Esophagus mucosa (tissue), 1 donor: Measurements from ENCODE around the gene COL16A1. TPM values are rescaled to one million over a fixed set of nuclear protein-coding genes. Genes with fewer than 3 reads are reported as not detected.

ENCODE experiments used
- ATAC-seq: fragments of 200-7000 bp; cut with Tn5 transposase; one replicate; pipeline ENCODE4 v1.9.1; 2020
- total RNA-seq: library from RNA; stranded (reverse); gene quantifications from one replicate; pipeline ENCODE4 v1.2.4, GENCODE V29; 2023
- donor health status: DM: yes; HTN: yes; CAD: no.

The COL16A1 gene
- total RNA-seq, 1 donor from 2014 or later, result 11.8 TPM

DNA sequence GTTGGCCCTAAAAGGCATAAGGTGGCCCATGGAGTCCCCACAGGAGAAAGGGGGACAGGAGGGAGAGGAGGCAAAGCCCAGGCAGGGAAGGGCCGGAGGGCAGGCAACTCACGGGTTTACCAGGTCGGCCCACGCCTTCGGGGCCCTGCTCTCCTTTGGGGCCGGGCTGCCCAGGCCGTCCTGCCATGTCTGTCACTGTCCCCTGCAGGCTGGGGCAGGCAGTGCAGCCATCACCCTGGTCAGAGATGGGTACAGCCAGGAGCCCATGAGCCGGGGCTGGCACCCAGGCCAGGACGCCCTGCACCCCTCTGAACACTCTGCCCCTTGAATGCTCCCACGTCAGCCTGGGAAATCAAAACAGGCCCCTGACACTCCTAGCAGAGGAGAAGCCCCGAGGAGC, 19.8 kb downstream of the COL16A1 start:
- peak; percentile 41 for ATAC-seq

DNA sequence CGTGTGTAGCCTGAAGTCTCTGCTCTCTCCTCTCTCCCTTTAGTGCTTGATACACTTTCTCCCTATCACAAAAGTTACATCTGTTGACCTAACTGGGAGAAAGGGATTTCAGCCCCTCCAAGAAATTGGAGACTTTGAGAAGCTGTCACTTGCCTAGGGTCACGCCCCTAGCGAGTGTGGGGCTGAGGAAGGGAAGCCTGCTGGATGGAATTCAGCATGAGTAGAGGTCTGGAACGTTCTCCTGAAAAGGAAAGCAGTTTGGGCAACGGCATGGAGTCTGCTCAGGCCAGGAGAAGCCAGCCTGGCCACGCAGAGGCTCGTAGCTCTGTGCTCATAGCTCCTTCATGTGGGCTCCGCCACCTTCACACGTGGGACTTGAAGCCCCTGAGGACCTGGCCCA, 22.4 kb downstream of the COL16A1 start:
- no peak for ATAC-seq

DNA sequence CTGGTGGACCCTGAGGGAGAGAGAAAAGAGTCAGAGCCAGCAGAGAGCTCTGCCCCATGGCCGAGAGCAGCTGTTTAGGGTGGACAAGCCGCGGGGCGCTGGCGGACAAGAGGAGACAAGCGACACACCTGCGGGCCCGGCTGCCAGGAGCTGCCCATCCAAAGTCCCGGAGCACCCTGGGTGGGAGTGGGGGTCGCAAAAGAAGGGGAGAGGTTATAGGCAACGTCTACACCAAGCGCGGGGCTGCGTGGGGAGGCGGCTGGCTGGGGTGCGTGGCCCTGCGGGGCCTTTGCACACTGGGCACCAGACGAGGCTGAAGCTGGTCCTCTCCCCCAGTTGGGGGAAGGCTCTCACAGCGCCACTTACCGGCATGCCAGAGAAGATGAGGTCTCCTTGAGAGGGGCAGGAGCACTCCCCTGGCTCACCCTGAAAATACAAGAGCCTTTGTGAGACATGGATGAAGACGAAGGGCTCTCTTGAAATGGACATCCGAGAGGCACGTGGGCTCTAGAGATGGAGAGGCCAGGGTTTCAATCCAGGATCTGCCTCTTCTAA, 24.1 kb downstream of the COL16A1 start:
- ATAC-seq, result no peak

DNA sequence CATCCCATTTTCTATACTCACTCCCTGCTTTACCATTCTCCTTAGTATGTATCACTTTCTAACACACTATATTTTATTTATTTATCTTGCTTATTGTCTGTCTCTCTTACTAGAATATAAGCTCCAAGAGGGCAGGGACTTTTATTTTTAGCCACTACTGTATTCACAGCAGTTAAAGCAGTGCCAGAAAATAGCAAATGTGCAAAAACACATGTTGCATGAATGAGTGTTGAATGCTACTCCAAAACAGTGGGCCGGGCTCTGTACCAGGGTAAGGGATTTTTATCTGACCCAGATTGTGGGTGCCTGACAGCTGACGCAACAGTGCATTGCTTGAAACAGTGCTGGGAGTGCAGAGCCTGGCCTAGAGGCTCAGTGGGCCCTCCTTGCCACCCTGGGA, 24.7 kb downstream of the COL16A1 start:
- ATAC-seq, result no peak

DNA sequence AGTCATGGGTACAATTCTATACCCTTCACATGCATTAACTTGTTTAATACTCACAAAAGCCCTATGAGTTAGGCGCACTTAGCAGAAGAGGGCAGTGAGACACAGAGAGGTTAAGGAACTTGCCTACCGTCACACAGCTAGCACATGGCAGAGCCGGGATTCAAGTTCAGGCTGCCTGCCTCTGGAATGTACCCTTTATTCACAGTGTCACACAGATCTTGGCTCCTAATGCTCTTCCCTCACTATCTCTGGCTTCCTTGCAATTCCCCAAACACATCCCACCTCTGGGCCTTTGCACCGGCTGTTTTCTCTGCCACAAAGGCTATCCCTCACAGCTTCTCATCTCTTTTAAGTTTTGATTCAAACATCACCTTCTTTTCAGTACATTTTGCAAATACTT, 25.1 kb downstream of the COL16A1 start:
- ATAC-seq, result no peak

DNA sequence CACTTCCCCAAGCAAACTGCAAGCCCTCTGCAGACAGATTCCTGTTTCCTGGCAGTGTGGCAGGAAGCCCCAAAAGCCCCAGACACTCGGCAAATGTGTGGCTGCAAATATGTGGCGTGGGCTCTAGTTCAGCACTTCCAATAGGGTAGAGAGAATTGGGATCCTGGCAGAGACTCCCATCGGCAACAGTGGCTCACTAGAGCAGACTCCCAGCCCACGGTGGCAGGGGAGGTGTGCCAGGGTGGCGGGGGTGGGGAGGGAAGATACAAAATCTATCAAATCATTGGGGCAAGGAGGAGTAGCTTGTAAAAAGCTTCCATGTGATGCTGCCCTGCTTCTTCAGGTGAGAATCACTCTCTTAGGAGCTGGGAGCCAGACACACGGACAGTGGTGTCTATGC, 25.9 kb downstream of the COL16A1 start:
- ATAC-seq, result no peak

DNA sequence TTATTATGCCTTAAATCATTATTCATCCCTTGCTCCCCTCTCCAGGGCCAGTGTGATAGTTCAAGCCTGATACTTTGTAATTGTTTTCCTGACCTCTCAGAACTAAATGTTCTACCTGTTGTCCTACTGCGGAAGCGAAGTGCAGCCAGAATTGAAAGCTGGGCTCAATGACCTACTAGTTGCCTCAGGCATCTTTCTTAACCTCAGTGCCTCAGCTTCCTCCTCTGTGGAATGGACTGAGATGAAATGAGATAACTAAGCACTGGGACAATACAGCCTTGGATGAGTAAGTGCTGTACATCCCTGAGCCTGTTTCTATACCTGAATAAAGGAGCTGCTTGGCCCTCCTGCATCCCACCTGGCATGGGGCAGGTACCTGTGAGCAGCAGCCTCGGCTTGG, 26.4 kb downstream of the COL16A1 start:
- ATAC-seq, result no peak

DNA sequence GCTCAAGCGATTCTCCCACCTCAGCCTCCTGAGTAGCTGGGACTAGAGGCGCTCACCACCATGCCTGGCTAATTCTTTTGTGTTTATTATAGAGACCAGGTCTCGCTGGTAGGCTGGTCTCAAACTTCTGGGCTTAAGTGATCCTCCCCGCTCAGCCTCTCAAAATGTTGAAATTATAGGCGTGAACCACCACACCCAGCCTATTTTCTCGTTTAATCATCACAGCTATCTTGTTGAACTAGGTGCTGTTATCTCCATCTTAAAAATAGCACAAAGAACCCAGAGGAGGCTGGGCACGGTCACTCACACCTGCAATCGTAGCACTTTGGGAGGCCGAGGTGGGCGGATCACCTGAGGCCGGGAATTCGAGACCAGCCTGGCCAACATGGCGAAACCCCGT, 28.1 kb downstream of the COL16A1 start:
- ATAC-seq, result no peak

DNA sequence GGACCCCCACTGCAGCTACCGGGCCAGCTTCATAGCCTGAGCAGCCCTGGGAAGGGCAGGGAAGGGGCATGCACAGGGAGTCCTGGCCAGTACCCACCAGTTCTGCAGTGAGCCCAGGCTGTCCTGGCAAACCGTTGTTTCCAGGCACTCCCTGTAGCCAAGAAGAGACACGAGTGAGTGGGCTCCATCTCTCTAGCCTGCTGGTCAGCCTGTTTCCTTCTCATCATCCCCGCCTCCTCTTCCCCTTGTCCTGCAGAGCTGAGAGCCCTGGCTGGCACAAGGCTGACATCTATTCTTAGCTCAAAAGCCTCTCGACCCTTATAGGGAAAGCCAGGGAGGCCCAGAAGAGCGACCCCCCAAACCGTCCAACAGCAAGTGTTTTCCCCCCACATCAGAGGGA, 28.7 kb downstream of the COL16A1 start:
- no peak for ATAC-seq

DNA sequence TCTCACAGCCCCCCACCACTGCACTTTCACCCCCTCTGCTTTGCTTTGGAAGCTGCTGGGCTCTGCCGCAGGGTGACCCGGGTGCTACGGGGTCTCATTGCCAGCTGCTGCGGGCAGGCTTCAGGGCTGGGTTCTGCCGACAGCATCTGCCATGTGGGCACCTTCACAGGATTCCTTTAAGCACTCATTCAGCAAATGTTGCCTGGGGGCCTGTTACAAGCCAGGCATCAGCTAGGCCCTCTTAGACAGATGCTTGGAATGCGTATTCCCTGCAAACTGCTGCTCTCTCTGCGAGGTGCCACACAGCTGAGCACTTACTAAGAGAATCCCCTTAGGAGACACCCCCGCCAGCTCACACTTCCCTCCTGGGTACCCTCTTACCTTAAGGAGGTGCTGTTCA, 29.2 kb downstream of the COL16A1 start:
- no peak for ATAC-seq

DNA sequence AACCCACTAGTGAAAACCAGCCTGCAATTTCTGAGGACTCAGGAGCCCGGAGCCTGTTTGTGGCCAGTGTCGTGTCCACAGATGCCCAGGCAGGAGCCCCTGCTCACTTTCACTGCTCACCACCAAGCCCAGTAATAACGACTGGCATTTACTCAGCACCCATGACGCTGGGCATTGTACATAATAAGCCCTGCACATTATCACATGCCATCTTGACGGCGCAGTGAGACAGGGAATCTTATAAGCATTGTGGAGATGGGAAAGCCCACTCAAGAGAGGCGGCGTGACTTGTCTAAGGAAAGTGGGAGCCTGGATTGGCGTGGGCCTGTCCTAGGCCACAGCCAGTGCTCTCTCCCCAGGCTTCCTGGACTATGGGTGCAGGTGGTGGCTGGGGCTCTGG, 30.4 kb downstream of the COL16A1 start:
- ATAC-seq, result no peak

DNA sequence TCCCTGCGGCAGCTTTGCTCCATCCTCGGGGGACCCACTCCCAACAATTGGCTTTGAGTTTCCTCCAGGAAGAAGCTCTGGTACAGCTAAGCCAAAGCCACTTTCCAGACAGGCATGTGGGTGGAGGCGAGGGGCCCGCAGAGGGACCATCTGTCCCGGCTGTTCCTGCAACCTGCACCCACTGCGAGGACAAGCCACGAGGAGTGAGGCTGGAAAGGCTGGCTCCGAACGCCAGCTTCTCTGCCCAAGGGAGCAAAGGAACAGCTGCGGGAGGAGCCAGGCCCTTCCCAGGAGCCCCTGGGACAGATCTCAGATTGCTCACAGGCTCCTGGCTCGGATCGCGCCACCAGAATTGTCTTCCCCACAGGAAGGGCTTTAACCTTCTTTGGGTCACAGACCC, 30.8 kb downstream of the COL16A1 start:
- ATAC-seq, result no peak

DNA sequence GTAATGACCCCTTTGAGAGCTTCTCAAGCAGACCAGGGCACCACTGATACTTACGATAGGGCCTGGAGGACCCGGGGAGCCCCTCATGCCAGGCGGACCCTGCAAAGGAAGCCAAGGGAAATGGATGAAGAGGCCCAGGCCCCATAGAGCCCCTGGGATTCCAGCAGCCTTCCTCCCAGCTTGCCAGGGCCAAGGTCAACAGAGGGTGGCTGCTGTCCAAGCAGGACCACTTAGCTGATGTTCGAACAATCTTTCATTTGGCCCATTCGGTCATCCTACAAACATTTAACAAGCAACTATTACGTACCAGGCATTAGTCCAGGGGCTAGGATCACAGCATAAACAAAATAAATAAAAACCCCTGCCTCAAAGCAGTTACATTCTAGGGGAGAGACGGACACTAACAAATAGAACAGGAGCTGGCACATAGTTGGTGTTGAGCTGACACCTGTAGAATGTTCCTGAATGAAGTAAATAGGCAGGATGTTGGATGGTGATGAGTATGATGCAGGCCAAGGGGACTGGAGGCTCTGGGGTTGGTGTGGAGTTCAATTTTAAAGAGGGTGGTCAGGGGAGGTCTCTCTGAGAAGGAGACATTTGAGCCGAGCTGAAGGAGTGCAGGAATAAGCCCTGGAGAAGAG, 32.1 kb downstream of the COL16A1 start:
- ATAC-seq, result no peak

DNA sequence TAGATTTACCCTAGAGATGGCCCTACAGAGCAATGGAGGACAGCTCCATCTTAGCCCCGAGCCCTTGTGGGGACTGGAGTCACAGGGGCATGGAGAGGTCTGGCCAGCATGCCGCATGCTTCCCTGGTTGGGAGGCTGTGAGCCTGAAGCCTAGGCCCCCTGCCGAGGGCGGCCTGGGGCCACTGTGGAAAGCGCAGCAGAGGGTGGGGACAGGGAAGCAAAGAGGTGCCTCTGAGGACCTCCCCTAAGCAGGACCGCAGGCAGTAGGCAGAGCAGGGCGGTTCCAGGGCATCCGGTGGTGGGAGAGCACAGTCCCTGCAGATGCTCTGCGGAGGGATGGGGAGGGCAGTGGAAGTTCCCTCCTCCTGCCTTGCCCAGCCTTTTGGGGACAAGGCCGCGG, 32.7 kb downstream of the COL16A1 start:
- ATAC-seq, result no peak

DNA sequence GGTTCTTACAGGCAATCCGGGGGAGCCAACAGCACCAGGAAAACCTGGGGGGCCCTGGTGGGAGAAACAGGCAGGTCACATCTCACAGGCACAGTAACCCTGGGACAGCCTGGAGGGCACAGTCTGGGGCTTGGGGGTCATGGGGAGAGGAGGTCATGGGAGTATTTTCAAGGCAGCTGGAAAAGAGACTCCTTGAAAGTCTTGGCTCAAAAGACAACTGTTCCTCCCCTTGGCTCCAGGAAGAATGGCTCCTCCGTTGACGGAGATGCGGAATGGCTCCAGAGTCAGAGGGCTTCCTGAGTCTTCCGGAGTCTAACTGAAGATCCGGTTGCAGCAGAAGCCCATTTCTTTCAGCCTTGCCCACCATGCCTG, 33.2 kb downstream of the COL16A1 start:
- no peak for ATAC-seq

DNA sequence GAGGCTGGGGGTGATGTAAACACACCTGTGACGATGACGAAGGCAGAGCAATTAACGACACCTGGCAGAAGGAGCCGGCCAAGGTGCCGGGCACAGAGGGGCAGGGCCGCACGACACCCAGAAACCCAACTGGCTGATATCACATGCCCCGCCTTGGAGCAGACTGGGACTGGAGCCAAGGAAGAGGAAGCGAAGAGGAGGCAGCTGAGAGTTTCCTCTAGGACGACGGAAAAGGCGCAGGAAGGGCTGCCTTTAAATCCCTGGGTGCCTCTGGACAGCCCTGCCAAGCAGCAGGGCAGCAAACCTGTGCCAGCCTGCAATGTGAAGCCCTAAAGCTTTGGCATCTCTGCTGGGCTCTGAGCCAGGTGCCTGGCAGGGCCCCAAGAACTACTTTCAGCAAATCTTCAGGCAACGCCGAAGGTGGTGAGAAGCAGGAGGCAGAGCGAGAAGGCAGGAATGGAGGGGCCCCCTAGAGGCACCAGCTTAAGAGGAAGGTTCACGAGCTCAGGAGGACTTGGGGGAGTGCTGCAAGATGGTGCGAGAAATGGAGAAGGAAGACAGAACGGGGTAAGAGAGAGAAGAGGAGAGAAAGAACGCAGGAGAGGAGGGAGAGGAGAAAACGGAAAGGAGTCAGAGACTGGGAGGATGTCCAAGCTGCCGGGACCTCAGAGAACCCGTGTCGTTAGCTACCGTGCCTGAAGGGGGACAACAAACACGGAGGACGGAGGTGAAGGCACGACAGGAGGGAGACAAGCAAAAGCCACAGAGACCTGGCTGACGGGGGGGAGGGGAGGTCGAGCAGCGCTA, 33.8 kb downstream of the COL16A1 start:
- ATAC-seq, result peak; percentile 76

DNA sequence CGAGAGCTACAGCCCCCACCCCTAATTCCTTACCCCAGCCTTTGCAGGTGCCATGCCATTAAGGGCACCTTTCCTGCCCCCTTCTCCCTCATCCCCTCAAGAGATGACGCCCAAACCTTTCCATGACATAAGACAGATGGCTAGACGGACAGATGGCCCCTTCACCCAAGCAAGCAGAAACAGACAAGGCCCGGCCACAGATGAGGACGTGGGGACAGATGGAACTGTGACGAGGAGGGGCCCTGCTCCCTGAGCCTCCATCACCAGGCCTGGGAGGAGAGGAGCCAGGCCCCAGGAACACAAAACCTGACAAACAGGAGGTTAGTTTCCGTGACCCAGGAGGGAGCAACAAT, 34.4 kb downstream of the COL16A1 start:
- no peak for ATAC-seq

DNA sequence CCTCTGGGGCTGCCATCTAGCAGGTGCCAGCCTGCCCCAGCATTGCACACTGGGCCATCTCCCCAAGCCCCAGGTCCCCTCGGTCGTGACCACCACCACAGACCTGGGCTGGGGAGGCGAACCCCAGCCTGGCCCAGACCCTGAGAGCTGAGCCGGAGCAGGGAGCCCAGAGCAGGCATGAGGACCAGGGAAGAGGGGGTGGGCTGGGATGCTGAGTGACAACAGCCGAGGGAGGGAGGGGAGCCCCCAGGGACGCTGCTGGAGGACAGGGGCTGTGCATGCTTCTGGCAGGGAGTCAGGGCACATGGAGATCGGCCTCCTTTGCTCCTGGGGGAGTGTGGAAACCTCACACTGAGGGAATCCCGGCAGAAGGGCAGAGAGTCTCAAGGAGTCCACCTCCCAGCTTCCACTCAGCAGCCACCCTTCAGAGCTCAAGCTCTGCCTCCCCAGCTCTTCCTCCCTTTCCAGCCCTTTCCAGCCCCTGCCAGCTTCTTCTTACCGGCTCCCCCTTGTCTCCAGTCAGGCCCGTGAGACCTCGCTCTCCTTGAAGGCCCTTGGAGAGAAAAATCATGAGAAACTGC, 35.4 kb downstream of the COL16A1 start:
- no peak for ATAC-seq

DNA sequence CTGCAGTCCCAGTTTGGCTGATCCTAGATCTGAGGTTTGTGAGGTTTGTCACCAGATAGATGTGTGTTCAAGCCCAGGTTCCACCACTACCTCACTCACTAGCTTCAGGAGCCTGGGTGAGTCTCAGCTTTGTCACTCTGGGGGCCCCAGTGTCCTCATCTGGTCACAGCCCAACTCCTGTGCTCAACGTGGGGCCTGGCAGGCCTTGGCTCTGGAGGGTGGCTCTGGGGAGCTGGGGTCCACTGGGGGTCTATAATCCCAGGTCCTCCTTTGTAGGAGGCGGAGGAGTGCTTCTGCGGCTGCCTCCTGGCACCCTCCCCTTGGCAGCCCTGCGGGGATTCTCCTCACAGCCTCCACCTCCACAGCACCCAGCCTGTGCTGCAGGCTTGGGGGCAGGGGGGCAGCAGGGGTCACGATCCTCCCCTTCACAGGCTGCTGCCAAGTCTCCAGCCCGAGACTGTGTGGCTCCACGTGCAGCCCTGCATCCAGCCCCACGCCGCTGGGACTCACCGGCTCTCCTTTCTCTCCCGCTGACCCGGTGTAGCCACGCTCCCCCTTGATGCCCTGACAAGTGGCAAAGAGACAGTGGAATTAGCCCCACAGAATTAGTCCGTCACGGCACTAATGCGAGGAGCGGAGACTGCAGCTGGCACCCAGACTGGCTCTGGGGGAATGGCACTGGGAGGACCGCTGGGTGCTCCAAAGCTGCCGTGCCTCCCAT, 36.6 kb downstream of the COL16A1 start:
- ATAC-seq, result no peak

DNA sequence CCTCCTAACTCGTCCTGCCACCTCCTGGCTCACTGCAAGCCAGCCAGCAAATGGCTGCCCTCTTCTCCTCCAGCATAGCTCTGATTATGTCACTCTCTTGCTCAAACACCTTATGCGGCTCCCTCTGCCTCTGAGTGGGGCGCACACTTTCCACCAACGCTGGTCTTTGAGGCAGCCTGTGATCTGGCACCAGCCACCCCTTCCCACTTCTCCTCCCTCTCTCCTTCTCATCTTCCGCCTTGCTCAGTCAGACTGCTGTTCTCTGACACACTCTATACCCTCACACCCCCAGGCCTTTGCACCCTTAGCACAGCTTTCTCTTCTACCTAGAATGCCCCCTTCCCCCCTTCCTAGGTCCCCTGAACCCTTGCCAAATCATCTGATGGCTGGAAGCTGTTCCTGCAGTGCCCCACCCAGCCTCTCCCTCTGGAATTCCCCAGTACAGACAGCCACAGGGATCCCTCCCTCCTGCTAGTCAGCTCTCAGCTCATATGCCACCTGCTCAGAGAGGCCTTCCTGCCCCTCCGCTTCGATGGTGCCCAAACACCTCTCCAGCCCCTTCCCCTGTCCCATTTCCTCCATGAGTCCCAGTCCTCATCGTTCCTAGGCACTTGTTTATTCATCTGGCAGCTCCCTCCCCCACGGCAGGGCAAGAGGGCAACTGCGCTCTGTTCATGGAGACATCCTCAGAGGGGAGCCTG, 37.4 kb downstream of the COL16A1 start:
- peak; percentile 53 for ATAC-seq

DNA sequence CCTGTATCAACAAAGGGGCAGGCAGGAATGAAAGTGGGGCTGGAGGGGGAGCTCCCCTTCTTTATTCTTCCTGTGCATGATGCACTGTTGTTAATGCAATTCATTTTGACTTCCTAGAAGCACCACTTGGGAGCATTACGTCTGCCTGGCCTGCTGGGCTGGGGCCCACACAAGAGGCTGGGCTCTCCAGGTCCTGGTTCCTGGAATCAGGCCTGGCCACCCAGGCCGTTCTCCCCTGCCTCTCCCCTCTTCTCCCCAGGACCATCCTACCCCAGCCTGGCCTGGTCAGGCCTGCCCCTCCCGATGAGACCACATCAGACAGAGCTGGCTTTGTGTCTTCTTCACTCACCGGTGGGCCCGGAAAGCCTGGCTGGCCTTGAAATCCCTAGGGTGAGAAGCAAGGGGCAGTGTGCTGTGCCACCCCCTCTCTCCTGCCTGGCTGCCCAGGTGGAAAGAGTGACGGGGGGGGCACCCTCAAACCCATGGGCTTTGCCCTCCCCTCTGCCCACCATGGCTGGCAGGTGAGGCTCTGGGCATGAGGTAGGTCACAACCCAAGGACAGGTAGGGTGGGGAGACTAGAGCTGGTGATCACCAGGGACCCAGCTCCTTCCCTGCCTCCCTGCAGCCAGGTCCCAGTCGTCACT, 38.5 kb downstream of the COL16A1 start:
- no peak for ATAC-seq

DNA sequence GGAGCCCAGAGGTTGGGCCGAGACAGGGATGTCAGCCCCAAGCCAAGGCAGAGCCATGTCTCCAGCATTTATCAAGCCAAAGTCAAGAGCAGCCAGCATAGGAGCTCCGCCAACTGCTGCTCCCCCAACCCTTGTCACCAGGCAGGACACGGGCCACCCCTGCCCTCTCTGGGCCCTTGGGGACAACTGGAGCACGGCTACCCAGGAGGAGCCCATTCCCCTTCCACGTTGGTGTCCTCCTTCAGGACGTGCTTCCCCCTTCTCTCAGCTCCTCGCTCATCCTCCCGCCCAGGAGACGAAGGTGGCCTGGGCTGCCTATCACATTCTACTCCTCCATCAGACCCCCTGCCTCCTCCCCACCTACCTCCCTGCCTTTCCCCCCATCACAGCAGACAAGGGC, 39.3 kb downstream of the COL16A1 start:
- no peak for ATAC-seq
